ENCODE measurements around the gene VPS37D. TPM values are rescaled to one million over a fixed set of nuclear protein-coding genes. Genes with fewer than 3 reads are reported as not detected.

Gene VPS37D
- polyA plus RNA-seq, 3 donors = not detected

DNA sequence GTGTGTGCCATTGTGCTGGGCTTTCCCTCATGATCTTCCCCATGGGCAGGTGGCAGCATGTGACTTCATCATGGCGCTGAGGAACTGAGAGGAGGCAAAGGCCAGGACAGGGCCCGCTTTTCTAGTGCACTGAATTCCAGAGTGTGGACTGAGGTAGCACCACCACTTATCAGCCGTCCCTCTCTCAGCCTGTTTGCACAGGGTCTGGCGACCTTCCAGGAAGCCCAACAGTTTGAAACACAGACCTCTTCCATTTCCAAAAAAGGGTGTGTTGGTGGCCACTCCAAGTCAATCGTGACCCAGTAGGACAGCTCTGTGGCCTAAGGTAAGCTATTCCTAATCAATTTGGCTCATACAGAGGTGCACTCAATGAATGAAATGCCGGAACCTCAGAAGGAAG is 11.2 kb downstream of the VPS37D start:
- peaks cover 4 to 10% (median 10%) of the 10 kb centered on the region in 3 donors for H3K27me3 Mint-ChIP-seq (ENCODE audit: low read depth in 3 of 3)
- no peak overlapping the region for H2AFZ ChIP-seq (ENCODE audit: insufficient read depth, low read depth, low read length, poor library complexity, severe bottlenecking)
- 100% methylated on average over 2 of the region's 6 CpGs for WGBS (ENCODE audit: insufficient coverage)
- H3K27ac ChIP-seq (ENCODE audit: low read depth in 1 of 2, low read length in 2 of 2) = no peak overlapping the region
- H3K4me3 ChIP-seq (replicated peaks in 1 of 3; ENCODE audit: low read depth in 2 of 3, low read length in 3 of 3) = no peak overlapping the region
- intact Hi-C loops (cut with micrococcal nuclease) = no loop called here
- no peak overlapping the region for H3K27ac Mint-ChIP-seq
- H3K4me3 Mint-ChIP-seq = no peak overlapping the region
- no peaks in the 10 kb centered on the region for H3K9me3 ChIP-seq (replicated peaks in 1 of 2; ENCODE audit: control insufficient read depth in 1 of 2, insufficient read depth in 1 of 2, low read length in 2 of 2)
- DNase-seq = no peak
- peaks cover 3 to 20% of the 10 kb centered on the region in 2 donors for H3K36me3 ChIP-seq (replicated peaks in 1 of 2; ENCODE audit: control insufficient read depth in 1 of 2, insufficient read depth in 2 of 2, low read length in 2 of 2)
- H3K79me2 ChIP-seq (ENCODE audit: insufficient read depth, low read length) = peaks cover 31% of the 10 kb centered on the region
- H3K4me1 Mint-ChIP-seq = peaks cover 20% of the 10 kb centered on the region
- H3K4me1 ChIP-seq (ENCODE audit: control insufficient read depth in 1 of 2, insufficient read depth in 2 of 2, low read length in 2 of 2) = peaks cover 13 to 24% of the 10 kb centered on the region in 2 donors
- no peak overlapping the region for H3K9ac ChIP-seq (ENCODE audit: insufficient read depth, low read length, poor library complexity, severe bottlenecking)
- H3K27me3 ChIP-seq (ENCODE audit: control insufficient read depth in 2 of 2, insufficient read depth in 2 of 2, low read length in 2 of 2) = no peaks in the 10 kb centered on the region
- TF ChIP-seq, protein P1, sequence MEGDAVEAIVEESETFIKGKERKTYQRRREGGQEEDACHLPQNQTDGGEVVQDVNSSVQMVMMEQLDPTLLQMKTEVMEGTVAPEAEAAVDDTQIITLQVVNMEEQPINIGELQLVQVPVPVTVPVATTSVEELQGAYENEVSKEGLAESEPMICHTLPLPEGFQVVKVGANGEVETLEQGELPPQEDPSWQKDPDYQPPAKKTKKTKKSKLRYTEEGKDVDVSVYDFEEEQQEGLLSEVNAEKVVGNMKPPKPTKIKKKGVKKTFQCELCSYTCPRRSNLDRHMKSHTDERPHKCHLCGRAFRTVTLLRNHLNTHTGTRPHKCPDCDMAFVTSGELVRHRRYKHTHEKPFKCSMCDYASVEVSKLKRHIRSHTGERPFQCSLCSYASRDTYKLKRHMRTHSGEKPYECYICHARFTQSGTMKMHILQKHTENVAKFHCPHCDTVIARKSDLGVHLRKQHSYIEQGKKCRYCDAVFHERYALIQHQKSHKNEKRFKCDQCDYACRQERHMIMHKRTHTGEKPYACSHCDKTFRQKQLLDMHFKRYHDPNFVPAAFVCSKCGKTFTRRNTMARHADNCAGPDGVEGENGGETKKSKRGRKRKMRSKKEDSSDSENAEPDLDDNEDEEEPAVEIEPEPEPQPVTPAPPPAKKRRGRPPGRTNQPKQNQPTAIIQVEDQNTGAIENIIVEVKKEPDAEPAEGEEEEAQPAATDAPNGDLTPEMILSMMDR (IDR thresholded peaks at IDR 0.05) = no peak
- H3K4me2 ChIP-seq (replicated peaks; ENCODE audit: extremely low read depth, low read length, poor library complexity, severe bottlenecking) = no peak overlapping the region
- peaks cover 15% of the 10 kb centered on the region for H4K20me1 ChIP-seq (ENCODE audit: insufficient read depth, low read length)
- peaks cover 0 to 2% (median 0%) of the 10 kb centered on the region in 7 donors for H3K9me3 Mint-ChIP-seq
- peaks cover 23 to 29% of the 10 kb centered on the region in 2 donors for H3K36me3 Mint-ChIP-seq

DNA sequence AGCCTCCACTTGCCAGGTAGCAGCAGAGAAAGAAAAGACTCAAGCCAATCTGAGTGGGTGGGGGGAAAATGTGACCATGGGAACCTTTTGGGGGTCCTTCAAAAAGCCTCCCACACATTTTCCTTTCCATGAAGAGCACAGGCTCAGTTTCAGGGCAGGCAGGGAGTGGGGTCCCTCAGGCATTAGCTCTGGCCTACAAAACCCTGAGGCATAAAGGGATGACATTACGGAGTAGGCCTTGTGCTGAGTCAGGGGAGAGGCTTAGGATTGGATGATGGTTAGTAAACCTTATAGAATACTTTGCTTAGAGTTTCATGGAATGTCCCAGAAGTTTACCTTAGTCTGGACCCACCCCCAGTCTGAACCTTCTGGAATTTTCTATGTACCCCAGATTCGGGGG is 12.1 kb downstream of the VPS37D start:
- no peak for DNase-seq
- Mint-ChIP-seq H3K4me1 (peaks cover 22% of the 10 kb centered on the region), H3K36me3 (peaks cover 23 to 29% of the 10 kb centered on the region in 2 donors), H3K27me3 (ENCODE audit: low read depth in 3 of 3) (peaks cover 4 to 5% (median 4%) of the 10 kb centered on the region in 3 donors), H3K27ac (no peak overlapping the region), H3K4me3 (no peak overlapping the region), H3K9me3 (peaks cover 0 to 2% (median 0%) of the 10 kb centered on the region in 7 donors)
- no peak overlapping the region for H3K4me2 ChIP-seq (replicated peaks; ENCODE audit: extremely low read depth, low read length, poor library complexity, severe bottlenecking)
- TF ChIP-seq, protein P1 (IDR thresholded peaks at IDR 0.05) = no peak
- H3K36me3 ChIP-seq (replicated peaks in 1 of 2; ENCODE audit: control insufficient read depth in 1 of 2, insufficient read depth in 2 of 2, low read length in 2 of 2) = peaks cover 3 to 20% of the 10 kb centered on the region in 2 donors
- no peak overlapping the region for H3K4me3 ChIP-seq (replicated peaks in 1 of 3; ENCODE audit: low read depth in 2 of 3, low read length in 3 of 3)
- no peak overlapping the region for H2AFZ ChIP-seq (ENCODE audit: insufficient read depth, low read depth, low read length, poor library complexity, severe bottlenecking)
- no peak overlapping the region for H3K27ac ChIP-seq (ENCODE audit: low read depth in 1 of 2, low read length in 2 of 2)
- 100% methylated on average over 2 of the region's 2 CpGs for WGBS (ENCODE audit: insufficient coverage)
- no peak overlapping the region for H3K9ac ChIP-seq (ENCODE audit: insufficient read depth, low read length, poor library complexity, severe bottlenecking)
- intact Hi-C loops (cut with micrococcal nuclease) = loop anchor here (2.0 to 10.0 kb wide), 3 partner anchors 41 to 755 kb away; partner anchors contain the start of genes ABHD11 (in 2 of the 2) and POM121 (in 1 of the 2)
- H3K27me3 ChIP-seq (ENCODE audit: control insufficient read depth in 2 of 2, insufficient read depth in 2 of 2, low read length in 2 of 2) = no peaks in the 10 kb centered on the region
- no peaks in the 10 kb centered on the region for H3K9me3 ChIP-seq (replicated peaks in 1 of 2; ENCODE audit: control insufficient read depth in 1 of 2, insufficient read depth in 1 of 2, low read length in 2 of 2)
- peaks cover 40% of the 10 kb centered on the region for H3K79me2 ChIP-seq (ENCODE audit: insufficient read depth, low read length)
- H3K4me1 ChIP-seq (ENCODE audit: control insufficient read depth in 1 of 2, insufficient read depth in 2 of 2, low read length in 2 of 2) = peaks cover 19 to 30% of the 10 kb centered on the region in 2 donors
- peaks cover 16% of the 10 kb centered on the region for H4K20me1 ChIP-seq (ENCODE audit: insufficient read depth, low read length)

All from CD14-positive monocyte (primary cell).